Neural progenitor cell (in vitro differentiated cells): ENCODE measurements around the gene ZNF112. TPM values are rescaled to one million over a fixed set of nuclear protein-coding genes. Genes with fewer than 3 reads are reported as not detected.

Experiments used
- DNase-seq: peaks from one replicate; pipeline ENCODE4 v3.0.0-alpha.2; 2016; ENCODE audit warnings: low spot score
- H2AFZ ChIP-seq: fragments of 200-600 bp; sonication (generic); replicated peaks from 2 replicates; pipeline ENCODE4 v1.6.1; 2016; ENCODE audit warnings: antibody characterized with exemption
- H3F3A ChIP-seq: fragments of 200-600 bp; sonication (generic); 2 replicates; pipeline ENCODE4 v1.6.1; 2016; ENCODE audit warnings: antibody characterized with exemption, low read depth
- H3K27ac ChIP-seq: fragments of 200-600 bp; sonication (generic); 2 replicates; pipeline ENCODE4 v1.5.1; 2016; ENCODE audit warnings: mild to moderate bottlenecking
- H3K27me3 ChIP-seq: fragments of 200-600 bp; sonication (generic); 2 replicates; pipeline ENCODE4 v1.6.1; 2016; ENCODE audit warnings: mild to moderate bottlenecking, moderate library complexity
- H3K36me3 ChIP-seq: fragments of 200-600 bp; sonication (generic); 2 replicates; pipeline ENCODE4 v1.5.1; 2016
- H3K4me1 ChIP-seq: fragments of 200-600 bp; sonication (generic); 2 replicates; pipeline ENCODE4 v1.6.1; 2016; ENCODE audit warnings: mixed run types
- H3K4me2 ChIP-seq: fragments of 200-600 bp; sonication (generic); 2 replicates; pipeline ENCODE4 v1.6.1; 2016
- H3K4me3 ChIP-seq: fragments of 200-600 bp; sonication (generic); 2 replicates; pipeline ENCODE4 v1.5.1; 2016
- H3K79me2 ChIP-seq: fragments of 200-600 bp; sonication (generic); 2 replicates; pipeline ENCODE4 v1.6.1; 2016; ENCODE audit warnings: low read depth
- H3K9ac ChIP-seq: fragments of 200-600 bp; sonication (generic); 2 replicates; pipeline ENCODE4 v1.6.1; 2016
- H3K9me3 ChIP-seq: fragments of 200-600 bp; sonication (generic); 2 replicates; pipeline ENCODE4 v1.5.1; 2016; ENCODE audit warnings: low read depth
- H4K20me1 ChIP-seq: fragments of 200-600 bp; sonication (generic); 2 replicates; pipeline ENCODE4 v1.6.1; 2016; ENCODE audit warnings: low read depth
- H3K27ac Mint-ChIP-seq: 3 replicates; pipeline ENCODE4 v1.8.0; 2021; ENCODE audit warnings: mixed read lengths
- H3K27me3 Mint-ChIP-seq: 2 replicates; pipeline ENCODE4 v1.8.0; 2022; ENCODE audit warnings: low read depth, mild to moderate bottlenecking, inconsistent platforms, moderate library complexity, mixed read lengths; ENCODE audit not compliant: insufficient read depth
- H3K36me3 Mint-ChIP-seq: 3 replicates; pipeline ENCODE4 v1.8.0; 2021; ENCODE audit warnings: mixed read lengths
- H3K4me1 Mint-ChIP-seq: 3 replicates; pipeline ENCODE4 v1.8.0; 2021; ENCODE audit warnings: mixed read lengths
- H3K4me3 Mint-ChIP-seq: 3 replicates; pipeline ENCODE4 v1.8.0; 2021; ENCODE audit warnings: mild to moderate bottlenecking, moderate library complexity, mixed read lengths
- H3K9me3 Mint-ChIP-seq: 3 replicates; pipeline ENCODE4 v1.8.0; 2020; ENCODE audit warnings: mixed read lengths
- CTCF ChIP-seq: fragments of 200-600 bp; sonication (generic); IDR thresholded peaks from 2 replicates; pipeline ENCODE4 v1.5.1; 2017; ENCODE audit warnings: antibody characterized with exemption, mild to moderate bottlenecking
- EZH2 ChIP-seq: fragments of 200-600 bp; sonication (generic); IDR thresholded peaks from 2 replicates; pipeline ENCODE4 v1.6.1; 2017; ENCODE audit warnings: antibody characterized with exemption, mild to moderate bottlenecking, moderate library complexity
- EZH2phosphoT487 ChIP-seq: fragments of 200-600 bp; sonication (generic); IDR thresholded peaks from 2 replicates; pipeline ENCODE4 v1.6.1; 2017; ENCODE audit warnings: antibody characterized with exemption
- small RNA-seq: library from RNA; depleted of rRNA; stranded (forward); fragments of <200 nt; gene quantifications from one replicate; pipeline ENCODE3, GENCODE V24; 2015
- total RNA-seq: library from RNA; depleted of rRNA; stranded (reverse); fragments of >200 nt; gene quantifications from 2 replicates; pipeline ENCODE4 v1.2.3, GENCODE V29; 2015; ENCODE audit warnings: low replicate concordance

The ZNF112 gene
- total RNA-seq, 1 donor from 2014 or later = 18.2 TPM

- Histone ChIP-seq H4K20me1 (no peaks in the 10 kb centered on the region), H3K9ac (no peak overlapping the region), H3F3A (no peaks in the 10 kb centered on the region), H2AFZ (no peak overlapping the region), H3K36me3 (no peaks in the 10 kb centered on the region), H3K27me3 (no peaks in the 10 kb centered on the region), H3K4me1 (no peaks in the 10 kb centered on the region), H3K4me3 (no peak overlapping the region), H3K4me2 (no peak overlapping the region), H3K79me2 (no peaks in the 10 kb centered on the region), H3K9me3 (peaks cover 8% of the 10 kb centered on the region), H3K27ac (no peak overlapping the region)
- peaks cover 21% of the 10 kb centered on the region for H3K9me3 Mint-ChIP-seq
- H3K4me1 Mint-ChIP-seq = no peaks in the 10 kb centered on the region
- no peak for DNase-seq
- peaks cover 23% of the 10 kb centered on the region for H3K36me3 Mint-ChIP-seq
- H3K4me3 Mint-ChIP-seq = no peak overlapping the region
- H3K27me3 Mint-ChIP-seq = peaks cover 2% of the 10 kb centered on the region
- TF ChIP-seq CTCF = no peak
- TF ChIP-seq EZH2 = no peak
- TF ChIP-seq EZH2phosphoT487 = no peak
- H3K27ac Mint-ChIP-seq = no peak overlapping the region
These were observed 75.6 kb downstream of the ZNF112 start for GRCh38 chr19:44280916-44281315.

GRCh38 chr19:44278181-44278690 lies 78.2 kb downstream of the ZNF112 start:
- Mint-ChIP-seq H3K36me3 (peaks cover 38% of the 10 kb centered on the region), H3K9me3 (peaks cover 29% of the 10 kb centered on the region)
- no peaks in the 10 kb centered on the region for H3K79me2 ChIP-seq

GRCh38 chr19:44277331-44277730 lies 79.1 kb downstream of the ZNF112 start:
- peaks cover 27% of the 10 kb centered on the region for H3K9me3 Mint-ChIP-seq
- Histone ChIP-seq H3K9ac (no peak overlapping the region), H3K27ac (no peak overlapping the region), H3K79me2 (no peaks in the 10 kb centered on the region), H3F3A (no peaks in the 10 kb centered on the region), H3K4me2 (no peak overlapping the region), H3K36me3 (peaks cover 3% of the 10 kb centered on the region), H3K9me3 (peaks cover 6% of the 10 kb centered on the region), H3K27me3 (no peaks in the 10 kb centered on the region), H4K20me1 (no peaks in the 10 kb centered on the region), H3K4me3 (no peak overlapping the region), H2AFZ (no peak overlapping the region), H3K4me1 (no peaks in the 10 kb centered on the region)
- no peak overlapping the region for H3K4me3 Mint-ChIP-seq
- no peak for DNase-seq
- no peaks in the 10 kb centered on the region for H3K4me1 Mint-ChIP-seq
- TF ChIP-seq EZH2phosphoT487 (no peak), CTCF (no peak), EZH2 (no peak)
- no peaks in the 10 kb centered on the region for H3K27me3 Mint-ChIP-seq
- peaks cover 42% of the 10 kb centered on the region for H3K36me3 Mint-ChIP-seq
- no peak overlapping the region for H3K27ac Mint-ChIP-seq

More at GRCh38 chr19:44278181-44278690, 78.2 kb downstream of the ZNF112 start:
- H3K4me3 ChIP-seq = no peak overlapping the region
- Mint-ChIP-seq H3K4me1 (no peaks in the 10 kb centered on the region), H3K27me3 (peaks cover 2% of the 10 kb centered on the region), H3K27ac (no peak overlapping the region), H3K4me3 (no peak overlapping the region)
- no peaks in the 10 kb centered on the region for H3K4me1 ChIP-seq
- no peaks in the 10 kb centered on the region for H3K36me3 ChIP-seq
- H2AFZ ChIP-seq = no peak overlapping the region
- no peaks in the 10 kb centered on the region for H3K27me3 ChIP-seq
- H3K4me2 ChIP-seq = no peak overlapping the region
- H3K27ac ChIP-seq = no peak overlapping the region
- H3K9me3 ChIP-seq = peaks cover 8% of the 10 kb centered on the region
- no peak for DNase-seq
- no peaks in the 10 kb centered on the region for H4K20me1 ChIP-seq
- no peak overlapping the region for H3K9ac ChIP-seq
- no peaks in the 10 kb centered on the region for H3F3A ChIP-seq
- no peak for TF ChIP-seq EZH2phosphoT487
- TF ChIP-seq CTCF = no peak

Small RNA genes within 50 kb of the gene (small RNA-seq; reads per million reads assigned to genes)
- gene NDUFA3P1 = not detected

Other genes with a start within 250 kb of the ZNF112 start
- gene ZNF225, start 243.3 kb downstream of the ZNF112 start, total RNA-seq = 6.2 and 11.2 TPM in 2 replicates
- 10.9 and 14.1 TPM in 2 replicates for gene ZNF234, start 215.1 kb downstream of the ZNF112 start, total RNA-seq
- gene ZNF226, start 191.6 kb downstream of the ZNF112 start, total RNA-seq = 34.3 and 39.6 TPM in 2 replicates
- 37.3 and 45.0 TPM in 2 replicates for gene ZNF227, start 144.1 kb downstream of the ZNF112 start, total RNA-seq
- 1.2 and 3.1 TPM in 2 replicates for gene ZNF233, start 96.8 kb downstream of the ZNF112 start, total RNA-seq
- gene ZNF235, start 51.7 kb downstream of the ZNF112 start, total RNA-seq = 8.1 and 9.6 TPM in 2 replicates
- gene ZNF285, start 44.9 kb upstream of the ZNF112 start, total RNA-seq = 7.1 and 16.6 TPM in 2 replicates
- 8.4 and 11.2 TPM in 2 replicates for gene ZNF229, start 91.8 kb upstream of the ZNF112 start, total RNA-seq
- 10.7 and 15.9 TPM in 2 replicates for gene ZNF180, start 143.8 kb upstream of the ZNF112 start, total RNA-seq
- not detected in 2 replicates for gene CEACAM20, start 173.0 kb upstream of the ZNF112 start, total RNA-seq